Endodermal cell (in vitro differentiated cells): ENCODE measurements around the gene NFKBIZ. TPM values are rescaled to one million over a fixed set of nuclear protein-coding genes. Genes with fewer than 3 reads are reported as not detected.

Source experiments
- DNase-seq: peaks from one replicate; pipeline ENCODE4 v3.0.0-alpha.2; 2017
- H3K27ac ChIP-seq: 2 replicates; pipeline ENCODE4 v1.5.1; 2013; ENCODE audit warnings: mild to moderate bottlenecking, low read depth, low read length, moderate library complexity
- H3K27me3 ChIP-seq: 2 replicates; pipeline ENCODE4 v1.6.1; 2013; ENCODE audit warnings: mild to moderate bottlenecking, low read length, moderate library complexity; ENCODE audit not compliant: insufficient read depth, control insufficient read depth, poor library complexity, severe bottlenecking
- H3K36me3 ChIP-seq: 2 replicates; pipeline ENCODE4 v1.7.0; 2013; ENCODE audit warnings: mild to moderate bottlenecking, low read length, moderate library complexity; ENCODE audit not compliant: control insufficient read depth, insufficient read depth
- H3K4me1 ChIP-seq: one replicate; pipeline ENCODE4 v1.7.0; 2013; ENCODE audit warnings: low read length; ENCODE audit not compliant: control insufficient read depth, insufficient read depth
- H3K4me3 ChIP-seq: 2 replicates; pipeline ENCODE4 v1.5.1; 2013; ENCODE audit warnings: mild to moderate bottlenecking, low read length, moderate library complexity
- H3K9ac ChIP-seq: 2 replicates; pipeline ENCODE4 v1.6.1; 2013; ENCODE audit warnings: mild to moderate bottlenecking, low read length, moderate library complexity; ENCODE audit not compliant: poor library complexity, severe bottlenecking; ENCODE audit errors: extremely low read depth
- H3K9me3 ChIP-seq: 2 replicates; pipeline ENCODE4 v1.6.1; 2013; ENCODE audit warnings: mild to moderate bottlenecking, low read length, moderate library complexity; ENCODE audit not compliant: control insufficient read depth
- H3K27ac Mint-ChIP-seq: 2 replicates; pipeline ENCODE4 v1.8.0; 2020; ENCODE audit warnings: mixed read lengths
- H3K27me3 Mint-ChIP-seq: 2 replicates; pipeline ENCODE4 v1.8.0; 2021; ENCODE audit warnings: mild to moderate bottlenecking, mixed read lengths; ENCODE audit not compliant: insufficient read depth
- H3K36me3 Mint-ChIP-seq: 2 replicates; pipeline ENCODE4 v1.8.0; 2020; ENCODE audit warnings: low read depth, mixed read lengths
- H3K4me1 Mint-ChIP-seq: 2 replicates; pipeline ENCODE4 v1.8.0; 2020; ENCODE audit warnings: mixed read lengths
- H3K4me3 Mint-ChIP-seq: 2 replicates; pipeline ENCODE4 v1.8.0; 2020; ENCODE audit warnings: mild to moderate bottlenecking, moderate library complexity, mixed read lengths
- H3K9me3 Mint-ChIP-seq: 2 replicates; pipeline ENCODE4 v1.8.0; 2020; ENCODE audit warnings: mild to moderate bottlenecking, mixed read lengths
- CTCF ChIP-seq: fragments of 200-600 bp; sonication (generic); conservative IDR thresholded peaks from 2 replicates; pipeline ENCODE4 v1.5.0; 2021; ENCODE audit warnings: antibody characterized with exemption, mild to moderate bottlenecking
- WGBS, 2 experiments: methylation state at CpG; one replicate each; pipeline versions ENCODE4 v1.1.5 to v1.1.7; 2013; ENCODE audit warnings: missing lambda C conversion rate in 2 of 2, mixed read lengths in 1 of 2; ENCODE audit not compliant: insufficient coverage in 1 of 2, insufficient read length in 1 of 2; 5-methylcytosine and 5-hydroxymethylcytosine counted together
- total RNA-seq, 2 donors: library from RNA; stranded (reverse); fragmentation: NEBNext Ultra II Directional in 1 of 2; extraction: Animal tissue kit (Norgen Biotek cat#: 25700) in 1 of 2; gene quantifications; 2 replicates in 1 of 2; 3 replicates in 1 of 2; pipeline ENCODE4 v1.2.1, GENCODE V29; 2021

NFKBIZ gene
- total RNA-seq, 2 donors from 2014 or later, result 5.9 to 6.6 TPM

DNA sequence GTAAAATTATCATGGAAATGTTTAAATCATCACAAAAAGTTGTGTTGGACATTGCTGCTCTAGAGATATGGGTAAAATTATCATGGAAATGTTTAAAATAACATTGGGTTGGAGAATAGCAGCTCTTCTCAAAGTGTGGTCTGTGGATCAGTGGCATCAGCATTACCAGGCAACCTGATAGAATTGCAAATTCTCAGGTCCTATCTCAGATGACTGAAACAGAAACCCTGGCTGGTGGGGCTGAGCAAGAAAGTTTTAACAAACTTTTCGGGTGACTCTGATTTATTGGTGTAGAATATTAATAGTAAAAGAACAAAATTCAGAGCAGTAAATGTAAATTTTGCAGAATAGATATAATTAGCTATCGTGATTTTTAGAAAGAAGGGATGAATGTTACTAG lies 41.4 kb upstream of the NFKBIZ start:
- 71 to 86% methylated on average over 1 to 2 of the region's 2 CpGs for WGBS, 2 experiments

DNA sequence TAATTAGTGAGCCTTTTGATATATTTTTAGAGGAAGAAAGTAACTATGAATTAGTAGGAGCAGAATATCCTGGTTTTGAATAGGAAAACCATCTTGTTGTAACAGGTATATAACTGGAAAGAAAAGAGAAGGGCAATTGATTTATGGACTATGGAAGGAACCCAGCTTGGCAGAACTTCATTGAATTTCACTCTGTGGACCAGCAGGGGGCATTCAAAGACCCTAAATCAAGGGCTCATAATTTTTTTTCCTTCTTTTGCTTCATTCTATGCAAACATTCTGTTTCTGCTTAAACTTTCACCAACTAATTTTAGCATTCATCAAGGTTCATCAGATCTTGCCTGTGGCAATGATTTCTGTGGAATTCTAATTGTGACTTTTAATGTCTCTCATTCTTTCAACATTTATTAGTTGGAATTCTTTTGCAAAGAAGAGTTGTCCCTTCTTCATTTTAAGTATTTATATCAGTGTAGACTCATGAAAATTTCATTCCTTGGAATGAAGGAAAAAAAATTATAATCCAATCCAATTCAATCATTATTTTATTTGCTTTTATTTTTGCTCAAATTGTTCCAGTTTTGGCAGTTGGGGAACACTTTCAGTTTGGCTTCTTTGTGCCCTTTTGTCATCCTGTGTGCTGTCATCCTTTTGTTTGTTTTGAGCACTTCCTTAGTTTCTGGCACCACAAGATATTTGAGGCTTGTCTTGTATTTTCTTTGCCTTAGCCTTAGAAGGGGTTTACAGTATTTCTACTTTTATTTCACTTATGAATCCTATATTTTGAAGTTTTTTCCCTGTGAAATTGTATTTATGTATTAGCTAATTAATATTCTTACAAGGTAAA lies 39.9 kb upstream of the NFKBIZ start:
- no peak for DNase-seq
- Mint-ChIP-seq H3K9me3 (no peaks in the 10 kb centered on the region), H3K27ac (no peak overlapping the region), H3K4me3 (no peak overlapping the region), H3K36me3 (no peaks in the 10 kb centered on the region), H3K4me1 (peaks cover 3% of the 10 kb centered on the region), H3K27me3 (no peaks in the 10 kb centered on the region)
- Histone ChIP-seq H3K4me3 (no peak overlapping the region), H3K4me1 (peaks cover 4% of the 10 kb centered on the region), H3K9ac (no peak overlapping the region), H3K27ac (no peak overlapping the region), H3K9me3 (no peaks in the 10 kb centered on the region), H3K36me3 (no peaks in the 10 kb centered on the region), H3K27me3 (no peaks in the 10 kb centered on the region)
- peak; percentile 88 for TF ChIP-seq CTCF

More for the DNA sequence above, 41.4 kb upstream of the NFKBIZ start:
- Mint-ChIP-seq H3K4me3 (no peak overlapping the region), H3K27me3 (no peaks in the 10 kb centered on the region), H3K4me1 (peaks cover 3% of the 10 kb centered on the region), H3K9me3 (no peaks in the 10 kb centered on the region), H3K27ac (no peak overlapping the region), H3K36me3 (peaks cover 4% of the 10 kb centered on the region)
- Histone ChIP-seq H3K27me3 (no peaks in the 10 kb centered on the region), H3K36me3 (no peaks in the 10 kb centered on the region), H3K9me3 (no peaks in the 10 kb centered on the region), H3K27ac (no peak overlapping the region), H3K4me1 (peaks cover 4% of the 10 kb centered on the region), H3K9ac (no peak overlapping the region), H3K4me3 (no peak overlapping the region)
- DNase-seq, result no peak
- no peak for TF ChIP-seq CTCF

DNA sequence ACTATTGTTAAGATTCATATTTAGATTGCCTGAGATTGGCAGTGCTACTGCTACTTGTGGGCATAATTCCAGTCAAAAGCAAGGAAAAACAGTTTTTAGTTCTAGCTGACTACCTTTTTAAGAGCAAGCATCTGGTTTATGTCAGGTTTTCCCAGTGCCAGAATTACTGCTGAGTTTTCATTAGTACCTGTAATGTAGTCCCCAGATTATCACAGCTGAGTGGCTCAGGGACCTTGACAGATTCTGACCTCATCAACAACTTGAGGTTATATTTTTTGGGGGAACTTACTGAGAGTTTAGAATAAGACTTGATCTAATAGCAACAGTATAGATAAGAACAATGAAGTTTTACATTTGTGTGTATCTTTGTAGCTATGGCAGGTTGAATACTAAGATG lies 39.3 kb upstream of the NFKBIZ start:
- no peak for DNase-seq
- Histone ChIP-seq H3K9ac (no peak overlapping the region), H3K9me3 (no peaks in the 10 kb centered on the region), H3K4me3 (no peak overlapping the region), H3K27ac (no peak overlapping the region), H3K4me1 (no peaks in the 10 kb centered on the region), H3K36me3 (no peaks in the 10 kb centered on the region), H3K27me3 (no peaks in the 10 kb centered on the region)
- no peak for TF ChIP-seq CTCF
- Mint-ChIP-seq H3K27ac (no peak overlapping the region), H3K4me3 (no peak overlapping the region), H3K36me3 (no peaks in the 10 kb centered on the region), H3K9me3 (no peaks in the 10 kb centered on the region), H3K27me3 (no peaks in the 10 kb centered on the region), H3K4me1 (peaks cover 4% of the 10 kb centered on the region)
